Caco-2 (cell line): ENCODE results near the gene PRICKLE4. TPM values are rescaled to one million over a fixed set of nuclear protein-coding genes. Genes with fewer than 3 reads are reported as not detected.

Experiments
- BruUV-seq: library from RNA; stranded (reverse); fragments of 400-500 nt; replicated peaks from 2 replicates; lab custom pipeline; 2021; lab: Mats Ljungman, UMichigan
- CTCF ChIA-PET: fragments of 300-600 bp; sonication (Branson Sonifier 250); formaldehyde crosslinking; loops from one replicate; lab custom pipeline; 2022; ENCODE audit warnings: antibody characterized with exemption; lab: Charles Lee
- POLR2A ChIA-PET: fragments of 300-600 bp; sonication (Branson Sonifier 250); formaldehyde crosslinking; loops from one replicate; lab custom pipeline; 2022; ENCODE audit warnings: antibody characterized with exemption; lab: Charles Lee
- DNase-seq, 2 experiments: peaks; one replicate each; pipeline versions ENCODE4 v3.0.0 to v3.0.0-alpha.2; 2020 to 2022
- H3K27me3 ChIP-seq: replicated peaks from 2 replicates; pipeline ENCODE4 v1.6.0; 2011; ENCODE audit warnings: low read length; ENCODE audit not compliant: control insufficient read depth, insufficient read depth
- H3K36me3 ChIP-seq: 2 replicates; pipeline ENCODE4 v1.5.1; 2011; ENCODE audit warnings: low read length; ENCODE audit not compliant: control insufficient read depth, insufficient read depth
- H3K4me1 ChIP-seq: fragments of 250-450 bp; sonication (Bioruptor Pico); 2 replicates; pipeline ENCODE4 v1.5.1; 2020; ENCODE audit warnings: mild to moderate bottlenecking
- H3K4me3 ChIP-seq: 2 replicates; pipeline ENCODE4 v1.5.1; 2011; ENCODE audit warnings: low read depth, mild to moderate bottlenecking, control low read depth, low read length
- H3K9me3 ChIP-seq: fragments of 250-450 bp; sonication (Bioruptor Pico); 2 replicates; pipeline ENCODE4 v1.5.1; 2020; ENCODE audit warnings: mild to moderate bottlenecking, moderate library complexity
- H3K27ac Mint-ChIP-seq: one replicate; pipeline ENCODE4 v1.8.0; 2022; ENCODE audit warnings: mixed read lengths; ENCODE audit not compliant: unreplicated experiment
- H3K27me3 Mint-ChIP-seq: one replicate; pipeline ENCODE4 v1.8.0; 2022; ENCODE audit warnings: mixed read lengths; ENCODE audit not compliant: insufficient read depth, unreplicated experiment
- H3K36me3 Mint-ChIP-seq: one replicate; pipeline ENCODE4 v1.8.0; 2022; ENCODE audit warnings: mild to moderate bottlenecking, mixed read lengths; ENCODE audit not compliant: insufficient read depth, unreplicated experiment
- H3K4me1 Mint-ChIP-seq: one replicate; pipeline ENCODE4 v1.8.0; 2022; ENCODE audit warnings: low read depth, mixed read lengths; ENCODE audit not compliant: unreplicated experiment
- H3K4me3 Mint-ChIP-seq: one replicate; pipeline ENCODE4 v1.8.0; 2022; ENCODE audit warnings: mild to moderate bottlenecking, moderate library complexity, mixed read lengths; ENCODE audit not compliant: unreplicated experiment
- H3K9me3 Mint-ChIP-seq: one replicate; pipeline ENCODE4 v1.8.0; 2022; ENCODE audit warnings: mixed read lengths; ENCODE audit not compliant: unreplicated experiment
- CTCF ChIP-seq, 2 experiments: fragments of 200-600 bp in 1 of 2; IDR thresholded peaks; 1 replicate in 1 of 2; 2 replicates in 1 of 2; pipeline versions ENCODE4 v1.5.1 to v1.8.0; 2011 to 2022; ENCODE audit warnings: antibody characterized with exemption in 1 of 2, control low read depth in 1 of 2, inconsistent platforms in 1 of 2, low read depth in 1 of 2, low read length in 1 of 2, mild to moderate bottlenecking in 1 of 2, moderate library complexity in 1 of 2; ENCODE audit not compliant: insufficient read depth in 1 of 2, severe bottlenecking in 1 of 2, unreplicated experiment in 1 of 2
- intact Hi-C: fragments of 100-400 bp; cut with micrococcal nuclease; formaldehyde crosslinking; loops from one replicate; pipeline ENCODE4 v1.10.0; 2022; ENCODE audit not compliant: unreplicated experiment
- total RNA-seq: library from RNA; stranded (reverse); gene quantifications from 2 replicates; pipeline ENCODE4 v1.2.3, GENCODE V29; 2022

Gene PRICKLE4
- total RNA-seq, 1 experiment from 2014 or later: 2.8 TPM

- no TSS peak for BruUV-seq
- POLR2A ChIA-PET: no interaction called here
- no peak for DNase-seq
- Histone ChIP-seq H3K36me3 (no peaks in the 10 kb centered on the region), H3K27me3 (no peaks in the 10 kb centered on the region), H3K4me3 (no peak overlapping the region), H3K4me1 (peaks cover 14% of the 10 kb centered on the region), H3K9me3 (no peaks in the 10 kb centered on the region)
- Mint-ChIP-seq H3K27ac (no peak overlapping the region), H3K4me3 (no peak overlapping the region), H3K36me3 (no peaks in the 10 kb centered on the region), H3K27me3 (no peaks in the 10 kb centered on the region), H3K9me3 (no peaks in the 10 kb centered on the region), H3K4me1 (peaks cover 26% of the 10 kb centered on the region)
- no peak for TF ChIP-seq CTCF (IDR thresholded peaks at IDR 0.05; ENCODE audit: insufficient read depth in 1 of 2, low read depth in 1 of 2, low read length in 1 of 2, severe bottlenecking in 1 of 2, unreplicated experiment in 1 of 2)
- CTCF ChIA-PET: no interaction called here
- intact Hi-C loops: no loop called here
These were observed 24.2 kb upstream of the PRICKLE4 start for GRCh38 chr6:41756354-41756753.

- Mint-ChIP-seq H3K36me3 (no peaks in the 10 kb centered on the region), H3K4me1 (peaks cover 26% of the 10 kb centered on the region), H3K9me3 (no peaks in the 10 kb centered on the region), H3K4me3 (no peak overlapping the region), H3K27ac (no peak overlapping the region), H3K27me3 (no peaks in the 10 kb centered on the region)
- Histone ChIP-seq H3K36me3 (no peaks in the 10 kb centered on the region), H3K9me3 (no peaks in the 10 kb centered on the region), H3K4me3 (no peak overlapping the region), H3K27me3 (no peaks in the 10 kb centered on the region), H3K4me1 (peaks cover 14% of the 10 kb centered on the region)
- intact Hi-C loops: no loop called here
- no peak for TF ChIP-seq CTCF (IDR thresholded peaks at IDR 0.05; ENCODE audit: insufficient read depth in 1 of 2, low read depth in 1 of 2, low read length in 1 of 2, severe bottlenecking in 1 of 2, unreplicated experiment in 1 of 2)
- CTCF ChIA-PET: no interaction called here
- DNase-seq: no peak
- POLR2A ChIA-PET: no interaction called here
- BruUV-seq: no TSS peak
These were observed 23.3 kb upstream of the PRICKLE4 start for GRCh38 chr6:41757271-41757670.

GRCh38 chr6:41757931-41758640 is 22.5 kb upstream of the PRICKLE4 start:
- ChIA-PET POLR2A (no interaction called here), CTCF (no interaction called here)
- Mint-ChIP-seq H3K9me3 (no peaks in the 10 kb centered on the region), H3K4me3 (no peak overlapping the region), H3K27ac (no peak overlapping the region), H3K4me1 (peaks cover 25% of the 10 kb centered on the region), H3K27me3 (no peaks in the 10 kb centered on the region), H3K36me3 (no peaks in the 10 kb centered on the region)
- no peak for DNase-seq
- no peak for TF ChIP-seq CTCF (IDR thresholded peaks at IDR 0.05; ENCODE audit: insufficient read depth in 1 of 2, low read depth in 1 of 2, low read length in 1 of 2, severe bottlenecking in 1 of 2, unreplicated experiment in 1 of 2)
- Histone ChIP-seq H3K36me3 (no peaks in the 10 kb centered on the region), H3K27me3 (no peaks in the 10 kb centered on the region), H3K4me1 (peaks cover 14% of the 10 kb centered on the region), H3K9me3 (no peaks in the 10 kb centered on the region), H3K4me3 (no peak overlapping the region)
- no TSS peak for BruUV-seq
- intact Hi-C loops: no loop called here
